Lower lobe of right lung (tissue), 2 donors: ENCODE results near the gene TNK1. TPM values are rescaled to one million over a fixed set of nuclear protein-coding genes. Genes with fewer than 3 reads are reported as not detected.

Experiments used
- ATAC-seq, 2 donors: fragments of 200-7000 bp; cut with Tn5 transposase; one replicate each; pipeline ENCODE4 v1.9.1; 2020 to 2022; ENCODE audit warnings: mild to moderate bottlenecking in 2 of 2, moderate library complexity in 2 of 2
- DNase-seq: peaks from one replicate; pipeline ENCODE4 v3.0.0-alpha.2; 2020
- H3K27ac ChIP-seq: fragments of 200-600 bp; one replicate; pipeline ENCODE4 v1.8.0; 2022
- H3K27me3 ChIP-seq: fragments of 200-600 bp; one replicate; pipeline ENCODE4 v1.8.0; 2022; ENCODE audit warnings: low read depth
- H3K36me3 ChIP-seq: fragments of 200-600 bp; one replicate; pipeline ENCODE4 v1.8.0; 2022; ENCODE audit warnings: mild to moderate bottlenecking
- H3K4me1 ChIP-seq: fragments of 200-600 bp; one replicate; pipeline ENCODE4 v1.8.0; 2022
- H3K4me3 ChIP-seq: fragments of 200-600 bp; one replicate; pipeline ENCODE4 v1.8.0; 2022; ENCODE audit warnings: mild to moderate bottlenecking
- H3K9me3 ChIP-seq: fragments of 200-600 bp; one replicate; pipeline ENCODE4 v1.8.0; 2022
- intact Hi-C: fragments of 100-400 bp; cut with DNase I; formaldehyde crosslinking; loops from one replicate; pipeline ENCODE4 v1.11.0; 2022
- total RNA-seq: library from RNA; stranded (reverse); fragmentation: NEBNext Ultra II Directional; extraction: Animal tissue kit (Norgen Biotek cat#: 25700); gene quantifications from one replicate; pipeline ENCODE4 v1.2.1, GENCODE V29; 2021
- TF ChIP-seq, protein P1 (sequence below): fragments of 200-600 bp; IDR thresholded peaks from one replicate; pipeline ENCODE4 v1.8.0; 2022; ENCODE audit warnings: antibody characterized with exemption, mild to moderate bottlenecking
- donor health status: DM: no; HTN: yes; CAD: no; lungs with severe emphysema.

Gene TNK1
- total RNA-seq, 1 donor from 2014 or later = 4.1 TPM

DNA sequence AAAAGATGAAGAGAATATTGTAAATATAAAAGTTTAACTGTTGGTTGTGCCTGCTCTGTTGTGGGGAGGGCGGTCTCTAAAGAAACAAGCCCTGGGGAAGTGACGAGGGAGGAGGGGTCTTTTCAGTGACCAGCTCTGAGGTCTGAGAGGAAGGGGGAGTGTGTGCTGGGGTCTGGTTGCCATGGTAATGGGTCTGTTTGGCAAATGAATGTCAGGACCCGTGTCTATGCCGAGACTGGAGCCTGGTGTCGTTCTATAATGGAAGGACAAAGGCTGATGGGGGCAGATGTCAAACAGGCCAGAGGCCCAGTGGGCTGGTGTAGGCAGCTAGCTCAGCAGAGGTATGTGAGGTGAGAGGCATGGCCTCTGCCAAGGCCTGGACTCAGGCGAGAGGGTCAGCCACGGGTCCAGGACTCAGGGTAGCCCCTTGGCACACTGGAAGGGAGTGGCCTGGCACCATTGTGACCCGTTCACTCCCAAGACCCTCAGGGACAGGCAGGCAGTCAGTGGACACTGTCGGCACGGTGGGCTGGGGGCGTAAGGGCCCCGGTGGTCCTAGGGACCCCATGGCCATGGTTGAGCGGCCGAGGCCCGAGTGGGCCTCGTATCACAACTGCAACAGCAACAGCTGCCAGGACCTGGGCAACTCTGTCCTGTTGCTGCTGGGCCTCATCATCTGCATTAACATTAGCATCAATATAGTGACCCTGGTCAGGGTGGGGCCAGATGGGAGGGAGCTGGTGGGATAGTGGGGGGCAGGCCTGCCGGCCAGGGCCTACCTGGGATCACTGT is 39.1 kb downstream of the TNK1 start, which contains the start of gene SPEM1:
SPEM1 (plus strand) TSS at position 506 of the 792 bp plus-strand sequence; CDS start at position 567, 61 bp downstream.
- ATAC-seq (no peak), DNase-seq (no peak)
- no peak within 1 kb of the TSS for H3K27ac ChIP-seq
- no peaks in the 10 kb centered on the region for H3K36me3 ChIP-seq
- H3K4me1 ChIP-seq = no peaks in the 10 kb centered on the region
- H3K9me3 ChIP-seq = no peaks in the 10 kb centered on the region
- H3K4me3 ChIP-seq = no peak within 1 kb of the TSS
- no peaks in the 10 kb centered on the region for H3K27me3 ChIP-seq
- TF ChIP-seq, protein P1, sequence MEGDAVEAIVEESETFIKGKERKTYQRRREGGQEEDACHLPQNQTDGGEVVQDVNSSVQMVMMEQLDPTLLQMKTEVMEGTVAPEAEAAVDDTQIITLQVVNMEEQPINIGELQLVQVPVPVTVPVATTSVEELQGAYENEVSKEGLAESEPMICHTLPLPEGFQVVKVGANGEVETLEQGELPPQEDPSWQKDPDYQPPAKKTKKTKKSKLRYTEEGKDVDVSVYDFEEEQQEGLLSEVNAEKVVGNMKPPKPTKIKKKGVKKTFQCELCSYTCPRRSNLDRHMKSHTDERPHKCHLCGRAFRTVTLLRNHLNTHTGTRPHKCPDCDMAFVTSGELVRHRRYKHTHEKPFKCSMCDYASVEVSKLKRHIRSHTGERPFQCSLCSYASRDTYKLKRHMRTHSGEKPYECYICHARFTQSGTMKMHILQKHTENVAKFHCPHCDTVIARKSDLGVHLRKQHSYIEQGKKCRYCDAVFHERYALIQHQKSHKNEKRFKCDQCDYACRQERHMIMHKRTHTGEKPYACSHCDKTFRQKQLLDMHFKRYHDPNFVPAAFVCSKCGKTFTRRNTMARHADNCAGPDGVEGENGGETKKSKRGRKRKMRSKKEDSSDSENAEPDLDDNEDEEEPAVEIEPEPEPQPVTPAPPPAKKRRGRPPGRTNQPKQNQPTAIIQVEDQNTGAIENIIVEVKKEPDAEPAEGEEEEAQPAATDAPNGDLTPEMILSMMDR = no peak
- intact Hi-C loops = no loop called here

DNA sequence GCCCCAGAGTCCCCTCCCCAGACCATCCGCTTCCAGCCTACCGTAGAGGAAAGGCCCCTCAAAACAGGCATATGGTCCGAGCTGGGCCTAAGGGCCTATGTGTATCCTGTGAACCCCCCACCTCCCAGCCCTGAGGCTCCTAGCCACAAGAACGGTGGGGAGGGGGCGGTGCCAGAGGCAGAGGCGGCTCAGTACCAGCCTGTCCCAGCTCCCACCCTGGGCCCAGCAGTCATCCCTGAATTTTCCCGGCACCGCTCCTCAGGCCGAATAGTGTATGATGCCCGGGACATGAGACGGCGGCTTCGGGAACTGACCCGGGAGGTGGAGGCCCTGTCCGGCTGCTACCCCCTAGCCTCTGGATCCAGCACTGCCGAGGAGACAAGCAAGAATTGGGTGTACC is 40.3 kb downstream of the TNK1 start:
- H3K36me3 ChIP-seq = no peaks in the 10 kb centered on the region
- H3K27ac ChIP-seq = no peak overlapping the region
- TF ChIP-seq, protein P1 = no peak
- no peaks in the 10 kb centered on the region for H3K9me3 ChIP-seq
- no peaks in the 10 kb centered on the region for H3K4me1 ChIP-seq
- H3K27me3 ChIP-seq = no peaks in the 10 kb centered on the region
- DNase-seq (no peak), ATAC-seq (no peak)
- intact Hi-C loops = no loop called here
- H3K4me3 ChIP-seq = no peak overlapping the region

DNA sequence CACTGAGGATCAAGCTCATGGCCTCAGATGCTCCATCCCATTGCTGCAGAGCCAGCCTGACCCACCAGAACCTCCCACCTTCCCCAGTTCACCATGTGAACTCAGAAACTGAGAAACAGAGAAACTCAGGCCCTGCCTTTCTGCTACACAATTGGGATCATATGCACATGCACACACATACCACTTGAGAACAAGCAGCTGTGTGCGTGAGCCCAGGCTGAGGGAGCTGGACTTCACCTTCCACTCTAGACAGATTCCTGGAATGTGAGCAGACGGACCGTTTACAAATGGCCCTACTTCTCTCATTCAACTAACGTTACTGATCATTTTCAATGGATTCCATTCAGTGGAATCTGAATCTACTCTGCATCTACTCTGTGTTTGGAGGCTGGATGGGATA is 42.8 kb downstream of the TNK1 start:
- no peaks in the 10 kb centered on the region for H3K36me3 ChIP-seq
- H3K27ac ChIP-seq = no peak overlapping the region
- no peaks in the 10 kb centered on the region for H3K9me3 ChIP-seq
- no peaks in the 10 kb centered on the region for H3K4me1 ChIP-seq
- DNase-seq = no peak
- TF ChIP-seq, protein P1 = no peak
- ATAC-seq = no peak
- intact Hi-C loops = no loop called here
- no peaks in the 10 kb centered on the region for H3K27me3 ChIP-seq
- H3K4me3 ChIP-seq = no peak overlapping the region

DNA sequence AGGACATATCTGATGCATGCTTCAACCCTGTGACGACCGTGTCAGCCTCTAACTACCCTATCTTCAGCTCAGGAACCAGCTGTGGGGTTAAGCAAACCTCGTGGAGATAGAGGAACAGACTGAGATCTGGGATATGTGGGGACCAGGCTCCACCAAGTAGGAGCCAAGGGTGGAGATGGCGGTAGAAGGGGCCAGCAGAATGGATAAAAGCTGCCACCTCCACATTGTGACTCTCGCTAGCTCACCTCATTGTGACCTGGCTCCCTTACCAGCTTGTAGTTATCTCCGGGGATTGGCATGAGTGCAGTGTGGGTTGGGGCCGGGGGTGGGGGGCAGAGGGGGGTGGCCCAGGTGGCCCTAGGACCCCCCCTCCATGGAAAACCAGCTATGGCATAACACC is 44.4 kb downstream of the TNK1 start, which contains the start of gene SPEM2:
SPEM2 (plus strand) TSS at position 301 of the 400 bp plus-strand sequence; CDS start at position 374, 73 bp downstream.
- Histone ChIP-seq H3K27me3 (no peaks in the 10 kb centered on the region), H3K4me3 (no peak within 1 kb of the TSS), H3K4me1 (no peaks in the 10 kb centered on the region), H3K27ac (no peak within 1 kb of the TSS), H3K36me3 (no peaks in the 10 kb centered on the region), H3K9me3 (no peaks in the 10 kb centered on the region)
- DNase-seq (no peak), ATAC-seq (no peak)
- TF ChIP-seq, protein P1 = no peak
- intact Hi-C loops = no loop called here

DNA sequence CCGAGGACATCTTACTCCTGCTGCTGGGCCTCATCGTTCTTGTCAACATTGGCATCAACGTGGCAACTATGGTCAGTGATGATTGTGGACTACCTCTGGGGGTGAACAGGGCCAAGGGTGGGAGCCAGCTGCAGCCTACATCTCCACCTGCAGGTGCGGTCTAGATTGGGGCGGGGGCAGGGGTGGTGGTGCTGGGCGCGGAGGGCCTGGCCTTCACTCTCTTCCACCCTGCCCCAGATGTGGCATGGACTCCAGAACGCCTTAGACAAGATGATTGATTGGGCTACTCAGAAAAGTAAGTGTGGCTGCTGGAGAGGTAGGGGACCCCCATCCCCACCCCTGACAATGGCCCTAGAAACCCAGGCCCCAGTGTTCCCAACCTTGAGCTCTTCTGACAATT is 44.9 kb downstream of the TNK1 start:
- DNase-seq (no peak), ATAC-seq (no peak)
- no peaks in the 10 kb centered on the region for H3K36me3 ChIP-seq
- H3K4me3 ChIP-seq = no peak overlapping the region
- H3K9me3 ChIP-seq = no peaks in the 10 kb centered on the region
- H3K27me3 ChIP-seq = no peaks in the 10 kb centered on the region
- H3K4me1 ChIP-seq = no peaks in the 10 kb centered on the region
- intact Hi-C loops = no loop called here
- TF ChIP-seq, protein P1 = no peak
- no peak overlapping the region for H3K27ac ChIP-seq
